IPS-18a (cell line): Measurements from ENCODE around the gene HMCN2.
"Not testable (repeated sequence)": the region's sequence is repeated elsewhere in the genome, so short reads cannot be mapped to it uniquely, and the experiment has no call there.

Experiments used
- H3K27ac ChIP-seq: one replicate; pipeline ENCODE4 v1.5.1; 2013; ENCODE audit warnings: low read length
- H3K27me3 ChIP-seq: one replicate; pipeline ENCODE4 v1.6.1; 2013; ENCODE audit warnings: mild to moderate bottlenecking, low read length; ENCODE audit not compliant: control insufficient read depth, insufficient read depth
- H3K36me3 ChIP-seq: one replicate; pipeline ENCODE4 v1.6.1; 2013; ENCODE audit warnings: low read depth, low read length; ENCODE audit not compliant: control insufficient read depth
- H3K4me1 ChIP-seq: one replicate; pipeline ENCODE4 v1.6.1; 2013; ENCODE audit warnings: low read depth, low read length; ENCODE audit not compliant: control insufficient read depth
- H3K4me3 ChIP-seq: one replicate; pipeline ENCODE4 v1.5.1; 2013; ENCODE audit warnings: low read length
- H3K9ac ChIP-seq: one replicate; pipeline ENCODE4 v1.6.1; 2013; ENCODE audit warnings: mild to moderate bottlenecking, low read length, moderate library complexity
- H3K9me3 ChIP-seq: one replicate; pipeline ENCODE4 v1.6.1; 2013; ENCODE audit warnings: low read depth, low read length; ENCODE audit not compliant: control insufficient read depth

The HMCN2 gene

GRCh38 chr9:130242270-130243014 lies 23.1 kb upstream of the HMCN2 start:
- Histone ChIP-seq H3K4me3 (peak overlapping the region; percentile 35), H3K27ac (no peak overlapping the region), H3K4me1 (peaks cover 5% of the 10 kb centered on the region)

GRCh38 chr9:130243015-130243881 lies 22.3 kb upstream of the HMCN2 start:
- H3K4me3 ChIP-seq = peak overlapping the region; percentile 35
- H3K9me3 ChIP-seq = no peaks in the 10 kb centered on the region
- no peak overlapping the region for H3K27ac ChIP-seq
- H3K4me1 ChIP-seq = peaks cover 5% of the 10 kb centered on the region
- no peaks in the 10 kb centered on the region for H3K36me3 ChIP-seq
- no peak overlapping the region for H3K9ac ChIP-seq
- peaks cover 6% of the 10 kb centered on the region for H3K27me3 ChIP-seq

More at GRCh38 chr9:130242270-130243014, 23.1 kb upstream of the HMCN2 start:
- Histone ChIP-seq H3K9me3 (no peaks in the 10 kb centered on the region), H3K9ac (no peak overlapping the region), H3K27me3 (peaks cover 6% of the 10 kb centered on the region), H3K36me3 (no peaks in the 10 kb centered on the region)

DNA sequence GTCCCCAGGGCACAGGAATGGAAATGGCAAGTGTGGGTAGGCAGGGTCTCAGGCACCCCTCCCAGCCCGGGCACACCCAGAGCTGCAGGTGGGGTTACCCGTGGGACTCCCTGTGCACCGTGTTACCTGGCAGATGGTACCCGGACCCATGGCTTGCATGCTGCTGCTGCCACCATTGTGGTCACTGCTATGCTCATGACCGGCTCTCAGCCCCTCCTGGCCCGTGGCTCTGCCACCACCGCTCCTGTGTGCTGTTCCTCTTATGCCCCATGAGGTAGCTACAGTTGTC lies 21.7 kb upstream of the HMCN2 start:
- H3K4me1 ChIP-seq = peaks cover 5% of the 10 kb centered on the region
- H3K27me3 ChIP-seq = peaks cover 6% of the 10 kb centered on the region
- no peaks in the 10 kb centered on the region for H3K9me3 ChIP-seq
- no peak overlapping the region for H3K4me3 ChIP-seq
- H3K27ac ChIP-seq = no peak overlapping the region
- H3K9ac ChIP-seq = no peak overlapping the region
- no peaks in the 10 kb centered on the region for H3K36me3 ChIP-seq

DNA sequence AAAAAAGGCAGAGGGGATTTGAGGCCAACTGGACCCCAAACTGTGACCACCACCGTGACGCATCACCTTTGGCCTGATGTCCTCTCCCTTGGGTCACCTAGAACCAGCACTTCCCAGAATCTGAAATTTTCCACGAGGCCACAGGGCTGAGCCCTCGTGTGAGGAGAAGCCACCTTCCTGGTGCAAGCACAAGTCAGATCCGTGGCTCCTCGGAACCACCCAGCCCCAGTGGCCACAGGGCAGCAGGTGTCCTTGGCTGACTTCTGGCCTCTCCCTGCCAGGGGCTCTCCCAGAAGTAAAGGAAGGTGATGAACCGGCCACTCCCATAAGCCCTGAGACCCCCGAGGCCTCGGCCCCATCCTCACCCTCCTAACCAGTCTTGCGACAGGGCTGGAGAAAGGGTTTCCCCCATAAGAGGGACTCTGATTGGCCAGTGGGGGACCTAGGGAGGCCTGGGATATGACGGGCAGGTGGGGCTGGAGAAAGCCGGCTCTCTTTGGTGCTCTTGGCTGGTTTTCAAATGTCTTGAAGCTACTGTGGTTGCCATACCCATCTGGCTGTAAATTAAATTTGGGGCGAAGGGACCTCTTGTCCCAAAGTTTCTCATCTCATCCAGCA lies 20.9 kb upstream of the HMCN2 start:
- Histone ChIP-seq H3K36me3 (no peaks in the 10 kb centered on the region), H3K9ac (no peak overlapping the region), H3K4me3 (no peak overlapping the region), H3K27me3 (peaks cover 6% of the 10 kb centered on the region), H3K4me1 (peaks cover 5% of the 10 kb centered on the region), H3K9me3 (no peaks in the 10 kb centered on the region), H3K27ac (no peak overlapping the region)

GRCh38 chr9:130245474-130245873 lies 20.1 kb upstream of the HMCN2 start:
- peaks cover 6% of the 10 kb centered on the region for H3K27me3 ChIP-seq
- no peak overlapping the region for H3K4me3 ChIP-seq
- H3K27ac ChIP-seq = no peak overlapping the region
- H3K36me3 ChIP-seq = no peaks in the 10 kb centered on the region
- peaks cover 5% of the 10 kb centered on the region for H3K4me1 ChIP-seq
- H3K9ac ChIP-seq = no peak overlapping the region
- no peaks in the 10 kb centered on the region for H3K9me3 ChIP-seq

DNA sequence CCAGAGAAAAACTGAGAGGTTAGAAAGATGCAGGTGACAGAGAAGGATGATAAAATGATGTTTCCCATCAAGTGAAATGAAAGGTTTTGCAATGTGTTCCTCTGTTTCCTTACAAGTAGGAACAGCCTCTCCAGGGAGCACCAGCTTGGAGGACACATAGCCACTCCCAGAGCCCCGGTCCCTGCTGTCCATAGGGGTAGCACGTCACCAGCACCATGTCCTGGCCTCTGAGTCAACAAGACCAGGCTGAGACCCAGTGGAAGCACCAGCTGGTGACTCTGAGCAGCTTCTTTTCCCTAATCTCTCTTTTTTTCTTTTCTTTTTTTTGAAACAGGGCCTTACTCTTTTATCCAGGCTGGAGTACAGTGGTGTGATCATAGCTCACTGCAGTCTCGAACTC lies 19.4 kb upstream of the HMCN2 start:
- Histone ChIP-seq H3K4me3 (no peak overlapping the region), H3K36me3 (no peaks in the 10 kb centered on the region), H3K27ac (no peak overlapping the region), H3K4me1 (peaks cover 5% of the 10 kb centered on the region), H3K27me3 (peaks cover 6% of the 10 kb centered on the region), H3K9ac (no peak overlapping the region), H3K9me3 (no peaks in the 10 kb centered on the region)

GRCh38 chr9:130254747-130255630 lies 10.6 kb upstream of the HMCN2 start:
- H3K9me3 ChIP-seq = no peaks in the 10 kb centered on the region
- H3K4me1 ChIP-seq = no peaks in the 10 kb centered on the region
- no peak overlapping the region for H3K4me3 ChIP-seq
- H3K27ac ChIP-seq = no peak overlapping the region
- no peak overlapping the region for H3K9ac ChIP-seq
- H3K27me3 ChIP-seq = no peaks in the 10 kb centered on the region
- no peaks in the 10 kb centered on the region for H3K36me3 ChIP-seq

DNA sequence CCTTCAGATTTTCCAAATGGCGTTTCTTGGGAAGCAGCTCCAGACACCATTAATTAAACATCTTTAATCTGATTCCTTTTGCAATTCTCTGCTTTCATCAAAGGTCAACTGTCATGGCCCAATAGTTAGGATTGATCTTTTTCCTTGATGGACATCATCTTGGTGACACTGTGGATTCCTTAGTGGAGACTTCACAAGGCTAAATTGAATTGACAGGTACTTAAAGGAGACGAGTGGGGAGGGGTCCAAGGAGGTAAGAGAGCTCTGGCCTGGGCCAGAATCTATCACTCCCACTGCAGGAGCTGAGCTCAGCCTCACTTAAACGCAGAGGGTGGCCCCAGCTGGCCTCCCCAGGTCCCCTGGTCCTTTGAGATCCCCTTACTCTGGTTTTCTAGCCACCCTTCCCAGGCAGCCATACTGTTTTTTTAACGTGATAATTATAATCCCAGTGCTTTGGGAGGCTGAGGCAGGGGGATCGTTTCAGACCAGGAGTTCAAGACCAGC lies 9.9 kb upstream of the HMCN2 start:
- Histone ChIP-seq H3K4me1 (no peaks in the 10 kb centered on the region), H3K27me3 (no peaks in the 10 kb centered on the region)

DNA sequence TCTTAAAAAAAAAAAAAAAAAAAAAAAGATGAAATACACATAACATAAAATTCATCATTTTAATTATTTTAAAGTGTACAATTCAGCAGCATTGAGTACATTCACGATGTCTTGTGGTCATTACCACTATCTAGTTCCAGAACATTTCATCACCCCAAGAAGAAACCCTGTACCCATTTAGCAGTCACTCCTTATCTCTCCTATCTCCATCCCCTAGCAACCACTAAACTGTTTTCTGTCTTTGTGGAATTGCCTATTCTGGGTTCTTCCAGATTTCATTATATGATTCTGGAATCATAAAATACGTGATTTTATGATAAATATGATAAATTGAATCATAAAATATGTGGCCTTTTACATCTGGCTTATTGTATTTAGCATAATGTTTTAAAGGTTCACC lies 8.9 kb upstream of the HMCN2 start:
- no peak overlapping the region for H3K27ac ChIP-seq
- H3K9ac ChIP-seq = no peak overlapping the region
- no peaks in the 10 kb centered on the region for H3K36me3 ChIP-seq
- H3K4me3 ChIP-seq = no peak overlapping the region
- H3K4me1 ChIP-seq = no peaks in the 10 kb centered on the region
- no peaks in the 10 kb centered on the region for H3K27me3 ChIP-seq
- H3K9me3 ChIP-seq = no peaks in the 10 kb centered on the region

More for the DNA sequence above, 9.9 kb upstream of the HMCN2 start:
- Histone ChIP-seq H3K9ac (no peak overlapping the region), H3K36me3 (no peaks in the 10 kb centered on the region), H3K9me3 (no peaks in the 10 kb centered on the region), H3K4me3 (no peak overlapping the region), H3K27ac (no peak overlapping the region)

DNA sequence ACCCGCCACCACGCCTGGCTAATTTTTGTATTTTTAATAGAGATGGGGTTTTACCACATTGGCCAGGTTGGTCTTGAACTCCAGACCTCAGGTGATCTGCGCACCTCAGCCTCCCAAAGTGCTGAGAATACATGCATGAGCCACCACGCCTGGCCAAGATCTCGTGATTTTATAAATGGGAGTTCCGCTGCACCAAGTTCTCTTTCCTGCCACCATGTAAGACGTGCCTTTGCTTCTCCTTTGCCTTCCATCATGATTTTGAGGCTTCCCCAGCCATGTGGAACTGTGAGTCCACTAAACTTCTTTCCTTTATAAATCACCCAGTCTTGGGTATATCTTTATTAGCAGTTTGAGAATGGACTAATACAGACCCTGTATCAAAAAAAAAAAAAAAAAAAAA lies 7.4 kb upstream of the HMCN2 start:
- not testable (repeated sequence) for H3K4me1 ChIP-seq

DNA sequence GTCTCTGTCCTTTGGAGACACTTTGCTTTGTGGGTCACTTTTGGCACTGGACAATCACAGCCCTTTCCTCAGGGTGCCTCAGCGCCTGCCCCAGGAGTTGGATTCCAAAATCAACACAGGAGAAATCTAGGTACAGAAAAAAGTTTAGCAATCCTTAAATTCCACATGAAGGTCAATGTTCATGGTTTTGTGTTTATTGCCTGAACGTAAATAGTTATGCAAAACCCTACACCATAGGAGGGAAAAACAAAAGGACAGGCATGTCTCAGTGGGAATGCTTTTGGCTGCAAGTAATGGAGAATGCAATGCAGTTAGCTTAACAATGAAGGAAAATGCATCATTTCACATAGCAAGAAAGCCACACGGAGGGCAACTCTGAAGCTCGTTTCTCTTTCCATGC lies 6.5 kb upstream of the HMCN2 start:
- no peak overlapping the region for H3K4me3 ChIP-seq
- H3K4me1 ChIP-seq = no peaks in the 10 kb centered on the region
- no peak overlapping the region for H3K9ac ChIP-seq
- peaks cover under 1% of the 10 kb centered on the region for H3K27me3 ChIP-seq
- H3K36me3 ChIP-seq = no peaks in the 10 kb centered on the region
- no peak overlapping the region for H3K27ac ChIP-seq
- H3K9me3 ChIP-seq = no peaks in the 10 kb centered on the region

More for the DNA sequence above, 7.4 kb upstream of the HMCN2 start:
- H3K27ac ChIP-seq, H3K9me3 ChIP-seq, H3K36me3 ChIP-seq, H3K9ac ChIP-seq, H3K27me3 ChIP-seq, H3K4me3 ChIP-seq: not testable (repeated sequence)
